Activated T-cell treated with anti-CD3 and anti-CD28 coated beads, Interleukin-2, amount 50 U/mL, for 4 hours (primary cell): Measurements from ENCODE around the gene ATPAF2. TPM values are rescaled to one million over a fixed set of nuclear protein-coding genes. Genes with fewer than 3 reads are reported as not detected.

ENCODE experiments used
- ATAC-seq, 2 donors: fragments of 200-7000 bp; cut with Tn5 transposase; one replicate each; pipeline ENCODE4 v1.10.0; 2021
- DNase-seq: peaks from one replicate; pipeline ENCODE4 v3.0.0-alpha.2; 2020
- H3K27me3 Mint-ChIP-seq: one replicate; pipeline ENCODE4 v1.8.0; 2021; ENCODE audit warnings: low read depth, mixed read lengths
- H3K36me3 Mint-ChIP-seq: one replicate; pipeline ENCODE4 v1.8.0; 2022; ENCODE audit warnings: mixed read lengths; ENCODE audit not compliant: insufficient read depth
- H3K4me1 Mint-ChIP-seq: one replicate; pipeline ENCODE4 v1.8.0; 2021; ENCODE audit warnings: low read depth, mixed read lengths
- H3K4me3 Mint-ChIP-seq: one replicate; pipeline ENCODE4 v1.8.0; 2021; ENCODE audit warnings: mild to moderate bottlenecking, moderate library complexity, mixed read lengths
- H3K9me3 Mint-ChIP-seq: one replicate; pipeline ENCODE4 v1.8.0; 2021; ENCODE audit warnings: mixed read lengths
- total RNA-seq, 3 donors: library from RNA; stranded (reverse); gene quantifications; one replicate each; pipeline ENCODE4 v1.2.1, GENCODE V29; 2021

The ATPAF2 gene
- total RNA-seq, 3 donors from 2014 or later: 27.3 to 33.7 (median 33.4) TPM

DNA sequence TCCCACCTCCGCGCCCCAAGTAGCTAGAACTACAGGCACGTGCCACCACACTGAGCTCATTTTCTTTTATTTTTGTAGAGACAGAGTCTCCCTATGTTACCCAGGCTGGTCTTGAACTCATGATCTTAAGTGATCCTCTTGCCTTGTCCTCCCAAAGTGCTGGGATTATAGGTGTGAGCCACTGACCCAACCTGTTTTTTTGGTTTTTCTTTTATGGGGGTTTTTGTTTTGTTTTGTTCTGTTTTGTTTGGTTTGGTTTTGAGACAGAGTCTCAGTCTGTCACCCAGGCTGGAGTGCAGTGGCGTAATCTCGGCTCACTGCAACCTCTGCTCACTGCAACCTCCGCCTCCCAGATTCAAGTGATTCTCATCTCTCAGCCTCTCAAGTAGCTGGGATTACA lies 16.6 kb upstream of the ATPAF2 start:
- Mint-ChIP-seq H3K36me3 (peaks cover 29% of the 10 kb centered on the region), H3K4me1 (no peaks in the 10 kb centered on the region), H3K27me3 (no peaks in the 10 kb centered on the region), H3K9me3 (no peaks in the 10 kb centered on the region), H3K4me3 (no peak overlapping the region)
- ATAC-seq: no peak
- DNase-seq: no peak

DNA sequence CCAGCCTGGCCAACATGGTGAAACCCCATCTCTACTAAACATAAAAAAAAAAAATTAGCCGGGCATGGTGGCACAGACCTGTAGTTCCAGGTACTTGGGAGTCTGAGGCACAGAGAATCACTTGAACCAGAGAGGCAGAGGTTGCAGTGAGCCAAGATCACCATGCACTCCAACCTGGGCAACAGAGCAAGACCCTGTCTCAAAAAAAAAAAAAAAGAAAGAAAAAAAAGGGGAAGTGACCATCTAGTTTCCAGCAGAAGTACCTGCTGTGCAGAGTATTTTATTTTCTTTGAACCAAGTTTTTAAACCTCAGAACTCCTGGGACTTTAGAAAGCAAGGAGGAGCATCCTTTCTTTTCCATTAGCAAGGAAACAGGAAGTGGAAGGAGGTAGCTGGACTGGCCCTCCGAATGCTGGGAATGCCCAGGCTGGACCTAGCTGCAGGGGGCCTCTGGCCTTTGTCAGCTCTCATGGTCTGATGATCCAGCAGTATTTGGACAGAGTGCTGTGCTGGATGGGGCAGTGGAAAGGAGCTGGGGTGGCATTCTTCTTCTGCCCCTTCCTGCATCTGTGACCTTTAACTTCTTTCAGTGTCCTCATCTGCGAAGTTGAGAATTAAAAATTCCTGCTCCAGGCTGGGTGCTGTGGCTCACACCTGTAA lies 6.9 kb upstream of the ATPAF2 start:
- no peaks in the 10 kb centered on the region for H3K27me3 Mint-ChIP-seq
- H3K9me3 Mint-ChIP-seq: no peaks in the 10 kb centered on the region
- peaks cover 15% of the 10 kb centered on the region for H3K4me1 Mint-ChIP-seq
- peaks cover 6% of the 10 kb centered on the region for H3K36me3 Mint-ChIP-seq
- ATAC-seq (no peak), DNase-seq (no peak)
- H3K4me3 Mint-ChIP-seq: no peak overlapping the region

DNA sequence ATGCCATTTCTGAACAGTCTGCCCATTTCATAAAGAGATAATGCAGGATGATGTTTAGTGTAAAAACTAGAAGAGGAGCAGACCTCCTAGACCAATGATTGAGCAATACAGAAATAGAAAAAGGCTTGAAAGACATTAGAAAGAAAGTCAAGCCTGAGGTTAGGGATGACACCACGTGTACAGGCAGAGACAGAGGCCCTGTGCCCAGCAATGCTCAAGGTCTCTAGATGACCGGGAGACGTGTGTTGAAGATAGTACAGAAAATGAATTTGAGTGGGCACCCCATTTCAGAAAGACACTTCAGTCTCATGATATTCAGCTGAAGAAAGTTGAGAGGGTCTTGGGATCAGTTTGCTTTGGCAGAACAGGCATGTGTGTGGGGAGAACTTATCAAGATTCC lies 5.6 kb upstream of the ATPAF2 start:
- H3K4me3 Mint-ChIP-seq: no peak overlapping the region
- H3K36me3 Mint-ChIP-seq: peaks cover 6% of the 10 kb centered on the region

DNA sequence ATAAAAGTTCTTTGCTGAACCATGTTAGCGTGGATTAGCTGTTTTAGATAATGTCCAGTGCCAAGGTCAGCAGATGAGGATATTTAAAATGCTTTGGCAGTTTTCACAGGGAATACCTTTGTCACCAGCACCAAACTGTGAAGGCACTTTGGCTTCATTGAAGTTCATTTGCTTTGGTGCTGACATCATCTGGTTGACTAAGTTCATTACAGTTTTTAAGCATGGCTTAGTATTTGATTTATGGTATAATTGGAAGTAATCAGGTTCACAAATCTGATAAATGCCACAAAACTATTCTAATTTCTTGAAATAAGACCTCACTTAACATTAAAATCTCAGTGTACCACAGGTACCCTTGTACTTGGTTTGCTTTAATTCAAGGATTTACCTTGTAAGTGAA lies 4.5 kb upstream of the ATPAF2 start:
- Mint-ChIP-seq H3K9me3 (no peaks in the 10 kb centered on the region), H3K4me1 (peaks cover 26% of the 10 kb centered on the region), H3K27me3 (no peaks in the 10 kb centered on the region), H3K36me3 (peaks cover 4% of the 10 kb centered on the region), H3K4me3 (no peak overlapping the region)
- DNase-seq: no peak
- no peak for ATAC-seq

More for the DNA sequence above, 5.6 kb upstream of the ATPAF2 start:
- ATAC-seq: no peak
- H3K4me1 Mint-ChIP-seq: peaks cover 23% of the 10 kb centered on the region
- H3K9me3 Mint-ChIP-seq: no peaks in the 10 kb centered on the region
- no peak for DNase-seq
- H3K27me3 Mint-ChIP-seq: no peaks in the 10 kb centered on the region

DNA sequence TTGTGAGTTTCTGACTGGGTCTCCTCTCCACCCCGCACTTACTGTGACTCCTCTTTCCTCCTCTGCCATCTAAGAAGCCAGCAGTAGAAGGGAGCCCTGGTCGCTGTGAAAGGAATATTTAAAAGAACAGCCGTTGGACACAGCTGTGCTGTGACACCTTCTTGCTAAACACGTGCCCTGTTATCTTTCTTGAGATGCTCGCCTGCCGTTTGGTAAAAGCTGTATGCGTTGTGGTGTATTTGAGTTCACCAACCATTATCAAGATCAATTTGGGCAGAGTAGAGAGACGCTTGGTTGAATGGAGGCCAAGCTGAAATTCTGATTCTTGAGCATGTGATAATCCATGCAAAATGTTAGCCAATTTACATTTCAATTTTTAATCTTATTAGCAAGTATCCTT lies 4.0 kb upstream of the ATPAF2 start:
- Mint-ChIP-seq H3K4me1 (peaks cover 30% of the 10 kb centered on the region), H3K4me3 (no peak overlapping the region), H3K36me3 (peaks cover 4% of the 10 kb centered on the region), H3K27me3 (no peaks in the 10 kb centered on the region), H3K9me3 (no peaks in the 10 kb centered on the region)
- no peak for DNase-seq
- no peak for ATAC-seq

DNA sequence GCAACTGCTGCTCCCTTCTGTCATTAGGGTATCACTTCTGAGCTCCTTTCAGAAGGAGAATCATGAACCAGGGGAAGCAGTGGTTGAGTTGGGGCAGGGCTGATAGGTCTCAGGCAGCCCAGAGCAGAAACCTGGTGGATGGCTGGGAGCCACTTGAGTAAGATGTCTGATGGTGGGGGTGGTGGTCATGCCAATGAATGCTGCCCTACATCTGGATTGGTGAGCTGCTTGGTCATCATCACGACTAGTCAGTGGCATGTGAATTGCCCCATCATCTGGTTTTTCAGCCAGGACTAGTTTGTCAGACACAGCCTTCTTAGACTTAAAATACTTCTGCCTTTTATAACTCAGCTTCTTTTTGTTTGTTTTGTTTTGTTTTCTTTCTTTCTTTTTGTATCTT lies 2.8 kb upstream of the ATPAF2 start:
- ATAC-seq (no peak), DNase-seq (no peak)
- Mint-ChIP-seq H3K27me3 (no peaks in the 10 kb centered on the region), H3K9me3 (no peaks in the 10 kb centered on the region), H3K4me3 (peak overlapping the region; percentile 92), H3K4me1 (peaks cover 40% of the 10 kb centered on the region), H3K36me3 (no peaks in the 10 kb centered on the region)

DNA sequence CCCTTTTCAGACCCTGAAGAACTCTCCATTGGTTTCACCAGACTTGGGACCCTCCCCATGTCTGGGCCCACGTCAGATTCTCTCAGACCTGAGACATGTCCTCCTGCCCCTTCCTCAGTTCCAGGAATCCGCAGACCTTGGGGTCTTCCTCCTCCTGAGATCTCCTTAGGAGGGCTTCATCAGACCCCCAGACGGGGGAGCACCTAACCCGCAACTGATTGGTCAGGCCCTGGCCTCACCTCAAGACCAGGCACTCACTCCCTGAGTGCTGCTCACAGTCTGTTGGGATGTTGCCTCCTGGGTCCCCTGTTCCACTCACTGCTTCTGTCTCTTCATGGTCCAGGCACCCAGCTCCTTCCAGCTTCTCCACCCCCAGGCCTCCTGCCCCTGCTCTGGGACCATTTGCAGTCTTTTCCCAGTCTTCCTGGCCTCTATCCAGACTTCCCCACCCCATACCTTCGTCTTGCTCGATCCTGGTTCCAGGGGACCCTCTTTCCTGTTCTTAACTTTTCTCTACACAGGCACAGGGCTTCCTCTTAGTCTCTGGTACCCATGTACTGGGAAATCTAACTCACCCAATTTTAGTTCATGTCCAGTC lies 1.4 kb upstream of the ATPAF2 start:
- ATAC-seq (no peak), DNase-seq (no peak)

DNA sequence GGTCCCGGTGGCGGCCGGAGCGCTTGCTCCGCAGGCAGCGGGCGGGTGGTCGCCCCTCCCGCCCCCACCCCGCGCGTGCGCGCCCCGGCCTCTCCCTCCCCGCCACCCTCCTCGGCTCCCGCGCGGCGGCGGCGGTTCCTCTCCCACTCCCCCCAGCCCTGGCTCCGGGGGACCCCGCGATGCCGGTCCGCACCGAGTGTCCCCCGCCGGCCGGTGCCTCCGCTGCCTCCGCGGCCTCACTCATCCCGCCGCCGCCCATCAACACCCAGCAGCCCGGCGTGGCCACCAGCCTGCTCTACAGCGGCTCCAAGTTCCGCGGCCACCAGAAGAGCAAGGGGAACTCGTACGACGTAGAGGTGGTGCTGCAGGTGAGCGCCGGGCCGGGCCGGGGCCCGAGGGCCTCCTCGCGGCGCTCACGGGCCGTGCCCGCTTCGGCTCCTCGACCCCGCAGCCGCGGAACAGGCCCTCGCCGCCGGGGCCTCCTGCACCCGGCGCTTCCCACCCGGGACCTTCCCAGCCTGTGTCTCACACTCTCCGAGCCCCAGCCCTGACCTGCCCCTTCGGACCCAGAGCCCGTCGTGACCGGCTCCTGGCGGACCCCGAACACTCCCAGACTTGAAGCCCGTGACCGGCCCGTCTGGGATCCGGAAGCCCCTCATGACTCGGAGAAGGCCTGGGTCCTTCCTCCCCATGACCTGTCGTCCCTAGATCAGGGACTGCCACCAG lies 730 bp upstream of the ATPAF2 start:
- no peak for DNase-seq
- Mint-ChIP-seq H3K36me3 (no peaks in the 10 kb centered on the region), H3K4me3 (peak overlapping the region; percentile 92), H3K27me3 (no peaks in the 10 kb centered on the region), H3K9me3 (no peaks in the 10 kb centered on the region), H3K4me1 (peaks cover 43% of the 10 kb centered on the region)
- ATAC-seq: peak; percentile 35 to 39

More for the DNA sequence above, 1.4 kb upstream of the ATPAF2 start:
- no peaks in the 10 kb centered on the region for H3K9me3 Mint-ChIP-seq
- H3K27me3 Mint-ChIP-seq: no peaks in the 10 kb centered on the region
- peaks cover 43% of the 10 kb centered on the region for H3K4me1 Mint-ChIP-seq
- H3K36me3 Mint-ChIP-seq: no peaks in the 10 kb centered on the region
- H3K4me3 Mint-ChIP-seq: peak overlapping the region; percentile 92

DNA sequence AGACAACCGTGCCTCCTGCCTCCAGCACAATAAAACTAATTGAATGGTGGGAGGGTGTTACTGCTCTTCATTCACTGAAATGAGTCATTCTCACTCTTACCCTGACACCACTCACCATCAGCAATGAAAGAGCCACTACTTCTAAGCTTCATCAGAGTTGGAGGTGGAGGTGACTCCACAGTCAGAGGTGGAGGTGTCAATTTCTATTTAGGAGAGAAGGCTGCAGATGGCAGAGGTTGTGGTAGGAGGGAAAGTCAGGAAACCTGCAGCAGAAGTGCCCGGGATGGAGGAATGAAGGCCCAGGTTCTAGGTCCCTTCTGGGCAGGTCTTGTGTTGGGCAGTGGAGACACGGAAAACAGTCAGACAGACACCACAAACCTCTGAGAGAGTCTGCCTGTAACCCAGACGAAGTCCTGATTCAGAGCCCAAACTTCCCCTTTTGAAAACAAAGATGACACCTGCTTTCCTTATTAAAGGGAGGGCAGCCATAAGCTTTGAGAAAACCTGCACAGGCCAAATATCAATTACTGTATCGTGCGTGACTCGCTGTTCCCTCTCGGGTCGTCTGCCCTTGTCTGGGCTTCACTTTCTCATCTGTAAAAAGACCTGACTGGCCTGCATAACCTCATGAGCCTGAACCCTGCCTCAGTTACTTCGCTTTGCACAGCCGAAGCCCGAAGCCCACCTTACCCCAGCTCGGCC lies 668 bp downstream of the ATPAF2 start:
- Mint-ChIP-seq H3K9me3 (no peaks in the 10 kb centered on the region), H3K27me3 (no peaks in the 10 kb centered on the region), H3K36me3 (no peaks in the 10 kb centered on the region), H3K4me3 (peak overlapping the region; percentile 91), H3K4me1 (peaks cover 46% of the 10 kb centered on the region)
- ATAC-seq: peak; percentile 52 to 54
- DNase-seq: no peak

DNA sequence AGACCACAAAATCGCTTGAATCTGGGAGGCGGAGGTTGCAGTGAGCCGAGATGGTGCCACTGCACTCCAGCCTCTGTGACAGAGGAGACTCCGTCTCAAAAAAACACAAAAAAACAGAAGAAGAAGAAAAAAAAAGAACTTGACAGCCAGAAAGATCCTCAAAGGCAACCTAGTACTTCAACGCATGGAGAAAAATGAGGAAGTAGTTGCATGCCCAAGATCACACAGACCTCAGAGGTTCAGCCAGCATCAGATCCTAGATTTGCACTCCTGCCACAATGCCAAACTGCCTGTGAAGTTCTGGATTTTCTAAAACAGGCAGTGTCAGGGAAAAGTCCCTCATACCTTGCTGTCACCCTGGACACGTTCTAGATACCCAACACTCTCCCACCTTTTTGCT lies 1.5 kb downstream of the ATPAF2 start:
- Mint-ChIP-seq H3K36me3 (no peaks in the 10 kb centered on the region), H3K4me1 (peaks cover 50% of the 10 kb centered on the region), H3K27me3 (no peaks in the 10 kb centered on the region), H3K4me3 (peak overlapping the region; percentile 91), H3K9me3 (no peaks in the 10 kb centered on the region)
- ATAC-seq (no peak), DNase-seq (no peak)

DNA sequence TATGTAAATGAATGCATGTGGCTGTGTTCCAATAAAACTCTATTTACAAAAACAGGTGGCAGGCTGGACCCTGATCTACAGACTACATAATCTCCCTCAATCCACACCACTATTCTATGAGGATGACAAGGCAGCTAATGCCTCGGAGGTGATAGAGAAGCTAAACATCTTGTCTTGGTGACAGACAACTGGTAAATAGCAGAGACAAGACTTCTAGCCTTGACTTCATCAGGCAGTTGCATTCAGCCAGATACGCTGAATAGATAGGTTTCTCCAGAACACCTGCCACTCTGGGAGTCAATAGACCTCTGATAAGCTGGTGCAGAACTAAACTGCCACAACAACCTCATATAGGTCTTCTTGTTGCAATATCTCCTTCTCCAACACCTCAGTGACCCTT lies 3.3 kb downstream of the ATPAF2 start:
- ATAC-seq: no peak
- Mint-ChIP-seq H3K9me3 (no peaks in the 10 kb centered on the region), H3K4me3 (no peak overlapping the region), H3K27me3 (no peaks in the 10 kb centered on the region), H3K36me3 (no peaks in the 10 kb centered on the region), H3K4me1 (peaks cover 38% of the 10 kb centered on the region)
- no peak for DNase-seq

DNA sequence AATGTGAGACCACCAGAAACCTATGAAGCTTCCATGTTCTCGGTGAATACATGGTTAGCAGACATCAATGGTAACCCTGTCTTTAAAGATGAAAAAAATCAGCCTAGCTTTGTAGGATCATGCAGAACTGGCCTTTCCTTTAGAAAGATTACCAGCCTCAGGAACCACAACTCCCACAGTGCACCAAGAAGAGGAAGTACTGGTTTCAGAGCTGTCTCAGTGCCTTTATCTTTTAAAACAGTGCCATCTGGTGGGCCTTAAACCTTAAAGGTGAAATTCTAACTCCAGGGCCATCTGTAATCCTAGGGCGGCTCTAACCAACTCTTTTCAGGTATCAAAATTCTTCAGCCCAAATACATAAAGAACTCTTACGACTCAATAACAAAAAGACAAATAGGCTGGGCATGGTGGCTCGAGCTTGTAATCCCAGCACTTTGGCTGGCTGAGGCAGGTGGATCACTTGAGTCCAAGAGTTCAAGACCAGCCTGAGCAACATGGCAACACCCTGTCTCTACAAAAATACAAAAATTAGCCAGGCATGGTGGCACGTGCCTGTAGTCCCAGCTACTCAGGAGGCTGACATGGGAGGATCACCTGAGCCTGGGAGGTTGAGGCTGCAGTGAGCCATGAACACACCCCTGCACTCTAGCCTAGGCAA lies 5.4 kb downstream of the ATPAF2 start:
- DNase-seq (peak; percentile 26), ATAC-seq (peak; percentile 52 to 58)
- H3K36me3 Mint-ChIP-seq: no peaks in the 10 kb centered on the region
- no peak overlapping the region for H3K4me3 Mint-ChIP-seq
- H3K27me3 Mint-ChIP-seq: no peaks in the 10 kb centered on the region
- H3K4me1 Mint-ChIP-seq: peaks cover 28% of the 10 kb centered on the region
- H3K9me3 Mint-ChIP-seq: no peaks in the 10 kb centered on the region

DNA sequence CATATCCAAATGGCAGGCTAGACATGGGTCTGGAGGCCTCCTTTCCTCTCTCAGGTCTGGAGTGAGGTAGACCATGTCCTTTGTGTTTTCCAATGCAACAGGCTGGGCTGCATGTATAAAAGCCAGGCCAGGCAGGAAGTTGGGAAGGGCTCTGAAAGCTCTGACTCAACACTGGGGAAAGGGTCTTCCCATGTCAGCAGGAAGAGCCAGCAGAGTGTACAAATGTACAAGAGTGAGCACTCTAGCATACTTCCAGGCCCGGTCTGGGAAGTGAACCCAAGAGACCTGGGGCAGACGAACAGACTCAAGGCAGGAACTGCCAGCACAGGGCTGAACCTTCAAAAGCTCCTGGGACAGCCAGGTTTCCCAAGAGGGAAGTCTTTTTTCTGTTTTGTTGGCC lies 7.0 kb downstream of the ATPAF2 start:
- Mint-ChIP-seq H3K4me3 (no peak overlapping the region), H3K9me3 (no peaks in the 10 kb centered on the region), H3K4me1 (peaks cover 14% of the 10 kb centered on the region), H3K27me3 (no peaks in the 10 kb centered on the region), H3K36me3 (peaks cover 4% of the 10 kb centered on the region)
- DNase-seq (no peak), ATAC-seq (no peak)

DNA sequence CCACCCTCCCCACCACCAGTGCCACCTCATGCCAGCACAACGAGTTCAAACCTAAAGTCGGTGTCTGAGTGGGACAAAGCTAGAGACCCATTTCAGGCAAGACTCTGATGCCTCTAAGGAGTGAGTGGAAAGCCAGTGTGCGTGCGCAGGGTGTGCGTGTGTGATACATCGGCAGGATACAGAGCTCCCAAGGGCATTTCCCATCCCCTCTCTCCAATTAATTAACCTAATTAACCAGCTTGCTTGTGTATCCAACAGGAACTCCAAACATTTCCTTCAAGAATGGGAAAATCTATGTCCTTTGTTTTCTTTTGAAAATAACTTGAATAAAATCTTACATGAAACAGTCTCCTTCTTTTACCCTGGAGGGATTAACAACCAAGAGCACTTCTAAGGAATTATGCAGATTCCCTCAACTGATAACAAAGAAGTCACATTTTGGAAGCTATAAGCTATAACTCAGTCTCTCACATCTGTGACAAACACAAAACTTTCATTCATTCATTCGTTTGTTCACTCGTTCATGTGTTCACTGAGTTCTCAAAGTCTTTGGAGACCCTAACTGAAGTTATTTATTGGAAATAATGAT lies 9.9 kb downstream of the ATPAF2 start:
- no peaks in the 10 kb centered on the region for H3K27me3 Mint-ChIP-seq
- no peak for ATAC-seq
- peaks cover 24% of the 10 kb centered on the region for H3K4me1 Mint-ChIP-seq

More for the DNA sequence above, 9.9 kb downstream of the ATPAF2 start:
- DNase-seq: no peak
- no peaks in the 10 kb centered on the region for H3K9me3 Mint-ChIP-seq
- H3K36me3 Mint-ChIP-seq: peaks cover 7% of the 10 kb centered on the region
- no peak overlapping the region for H3K4me3 Mint-ChIP-seq
